GM04504 (cell line): ENCODE data around the gene SRC.

Experiments used
- DNase-seq: peaks from one replicate; pipeline ENCODE4 v3.0.0-alpha.2; 2012; ENCODE audit warnings: low read depth

Gene SRC

GRCh38 chr20:37315021-37315451 lies 30.9 kb upstream of the SRC start:
- DNase-seq: no peak

- DNase-seq: no peak
Observed at GRCh38 chr20:37315452-37316110, 30.4 kb upstream of the SRC start.

- DNase-seq: no peak
Observed at GRCh38 chr20:37316116-37316774, 29.7 kb upstream of the SRC start.

GRCh38 chr20:37316775-37317170 lies 29.2 kb upstream of the SRC start:
- DNase-seq: no peak

GRCh38 chr20:37317316-37317715 lies 28.6 kb upstream of the SRC start:
- no peak for DNase-seq

GRCh38 chr20:37317994-37318640 lies 27.8 kb upstream of the SRC start:
- DNase-seq: no peak

GRCh38 chr20:37319151-37319671 lies 26.7 kb upstream of the SRC start:
- no peak for DNase-seq

GRCh38 chr20:37323985-37324384 lies 22.0 kb upstream of the SRC start:
- DNase-seq: peak; percentile 76

- no peak for DNase-seq
Observed at GRCh38 chr20:37325206-37325605, 20.7 kb upstream of the SRC start.

- no peak for DNase-seq
Observed at GRCh38 chr20:37326666-37327065, 19.3 kb upstream of the SRC start.

GRCh38 chr20:37327748-37328147 lies 18.2 kb upstream of the SRC start:
- peak; percentile 92 for DNase-seq

- no peak for DNase-seq
Observed at GRCh38 chr20:37328149-37328945, 17.6 kb upstream of the SRC start.

GRCh38 chr20:37329481-37330165 lies 16.3 kb upstream of the SRC start:
- DNase-seq: no peak

- DNase-seq: no peak
Observed at GRCh38 chr20:37330316-37330715, 15.6 kb upstream of the SRC start.

- DNase-seq: no peak
Observed at GRCh38 chr20:37331060-37331857, 14.7 kb upstream of the SRC start.

GRCh38 chr20:37333130-37333847 lies 12.7 kb upstream of the SRC start:
- no peak for DNase-seq

- no peak for DNase-seq
Observed at GRCh38 chr20:37333848-37334318, 12.1 kb upstream of the SRC start.

- DNase-seq: no peak
Observed at GRCh38 chr20:37334450-37334849, 11.5 kb upstream of the SRC start.

- no peak for DNase-seq
Observed at GRCh38 chr20:37335642-37336368, 10.1 kb upstream of the SRC start.
